Measurements from ENCODE around the gene CCR8.
"Not testable (repeated sequence)": the region's sequence is repeated elsewhere in the genome, so short reads cannot be mapped to it uniquely, and the experiment has no call there.

CCR8 gene

DNA sequence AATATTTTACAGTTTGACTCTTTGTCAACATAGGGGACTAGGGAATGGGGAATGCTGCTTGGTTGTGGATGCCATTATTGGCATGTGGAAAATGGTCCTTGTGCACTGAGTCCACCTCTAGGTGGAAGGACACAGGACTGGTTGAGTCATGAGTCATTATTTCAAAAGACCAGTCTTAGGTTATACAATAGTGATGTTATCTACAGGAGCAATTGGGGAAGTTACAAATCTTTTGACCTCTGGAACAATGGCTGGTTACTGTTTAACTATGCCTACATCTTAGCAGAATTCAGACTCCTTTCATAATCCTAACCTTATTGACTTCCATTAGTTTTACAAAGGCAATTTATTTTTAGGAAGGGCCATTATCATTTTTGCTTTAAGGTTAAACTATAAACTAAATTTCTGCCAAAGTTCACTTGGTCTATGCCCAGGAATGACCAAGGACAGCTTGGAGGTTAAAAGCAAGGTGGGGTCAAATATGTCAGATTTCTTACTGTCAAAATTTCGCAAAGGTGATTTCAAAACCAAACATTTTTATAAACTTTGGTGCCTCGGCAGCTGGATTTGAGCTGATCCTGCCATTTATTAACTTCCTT is 11.8 kb upstream of the CCR8 start:
- Histone ChIP-seq H3K36me3 (ENCODE audit: control insufficient read depth, insufficient read depth, low read length) (no peaks in the 10 kb centered on the region), H3K4me1 (ENCODE audit: control insufficient read depth, insufficient read depth, low read length, poor library complexity, severe bottlenecking) (no peaks in the 10 kb centered on the region), H3K9me3 (ENCODE audit: control insufficient read depth, low read length) (peaks cover 4% of the 10 kb centered on the region), H3K4me3 (ENCODE audit: extremely low read depth, insufficient read depth, low read length, poor library complexity, severe bottlenecking) (no peak overlapping the region), H3K27ac (ENCODE audit: low read depth, low read length, severe bottlenecking) (no peak overlapping the region)
- 93 to 95% methylated on average over 2 of the region's 2 CpGs for WGBS, 2 experiments (ENCODE audit: insufficient coverage in 2 of 2)

GRCh38 chr3:39318301-39318700 is 11.2 kb upstream of the CCR8 start:
- no peaks in the 10 kb centered on the region for H3K4me1 ChIP-seq (ENCODE audit: control insufficient read depth, insufficient read depth, low read length, poor library complexity, severe bottlenecking)
- H3K4me3 ChIP-seq (ENCODE audit: extremely low read depth, insufficient read depth, low read length, poor library complexity, severe bottlenecking): no peak overlapping the region
- WGBS, 2 experiments (ENCODE audit: insufficient coverage in 2 of 2): 86 to 88% methylated on average over 1 of the region's 1 CpG
- H3K9me3 ChIP-seq (ENCODE audit: control insufficient read depth, low read length): peaks cover 4% of the 10 kb centered on the region
- no peaks in the 10 kb centered on the region for H3K36me3 ChIP-seq (ENCODE audit: control insufficient read depth, insufficient read depth, low read length)
- H3K27ac ChIP-seq (ENCODE audit: low read depth, low read length, severe bottlenecking): no peak overlapping the region

DNA sequence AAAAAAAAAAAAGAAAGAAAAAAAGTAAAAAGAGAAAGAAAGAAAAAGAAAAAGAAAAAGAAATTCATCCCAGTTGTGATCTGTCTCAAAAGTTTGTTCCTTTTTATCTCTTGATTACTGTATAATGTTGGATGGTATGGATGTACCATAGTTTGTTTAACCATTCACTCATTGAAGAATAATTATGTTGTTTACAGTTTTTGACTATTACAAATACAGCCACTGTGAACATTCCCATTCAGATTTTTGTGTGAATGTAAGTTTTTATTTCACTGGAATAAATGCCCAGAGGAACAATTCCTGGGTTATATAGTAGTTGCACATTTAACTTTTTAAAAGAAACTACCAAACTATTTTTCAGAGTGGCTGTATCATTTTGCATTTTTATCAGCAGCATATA is 10.3 kb upstream of the CCR8 start:
- H3K4me3 ChIP-seq (ENCODE audit: extremely low read depth, insufficient read depth, low read length, poor library complexity, severe bottlenecking): no peak overlapping the region
- no peak overlapping the region for H3K27ac ChIP-seq (ENCODE audit: low read depth, low read length, severe bottlenecking)
- H3K4me1 ChIP-seq (ENCODE audit: control insufficient read depth, insufficient read depth, low read length, poor library complexity, severe bottlenecking): no peaks in the 10 kb centered on the region
- H3K36me3 ChIP-seq (ENCODE audit: control insufficient read depth, insufficient read depth, low read length): no peaks in the 10 kb centered on the region
- H3K9me3 ChIP-seq (ENCODE audit: control insufficient read depth, low read length): peaks cover 4% of the 10 kb centered on the region

DNA sequence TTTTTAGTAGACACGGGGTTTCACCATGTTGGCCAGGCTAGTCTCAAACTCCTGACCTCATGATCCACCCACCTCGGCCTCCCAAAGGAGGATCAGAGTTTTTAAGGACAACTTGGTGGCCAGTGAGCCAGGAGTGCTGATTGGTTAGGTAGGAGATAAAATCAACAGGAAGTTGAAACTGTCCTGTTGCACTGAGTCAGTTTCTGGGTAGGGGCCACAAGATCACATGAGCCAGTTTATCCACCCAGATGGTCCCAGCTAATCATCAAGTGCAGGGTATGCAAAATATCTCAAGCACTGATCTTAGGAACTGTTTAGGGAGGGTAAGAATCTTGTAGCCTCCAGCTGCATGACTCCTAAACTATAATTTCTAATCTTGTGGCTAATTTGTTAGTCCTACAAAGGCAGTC is 7.9 kb upstream of the CCR8 start:
- H3K27ac ChIP-seq (ENCODE audit: low read depth, low read length, severe bottlenecking); H3K4me1 ChIP-seq (ENCODE audit: control insufficient read depth, insufficient read depth, low read length, poor library complexity, severe bottlenecking); H3K36me3 ChIP-seq (ENCODE audit: control insufficient read depth, insufficient read depth, low read length); H3K4me3 ChIP-seq (ENCODE audit: extremely low read depth, insufficient read depth, low read length, poor library complexity, severe bottlenecking); H3K9me3 ChIP-seq (ENCODE audit: control insufficient read depth, low read length): not testable (repeated sequence)
- WGBS, 2 experiments (ENCODE audit: insufficient coverage in 2 of 2): 100% methylated on average over 2 of the region's 2 CpGs; no CpG with 5 or more reads in 1 of the 2 experiments

DNA sequence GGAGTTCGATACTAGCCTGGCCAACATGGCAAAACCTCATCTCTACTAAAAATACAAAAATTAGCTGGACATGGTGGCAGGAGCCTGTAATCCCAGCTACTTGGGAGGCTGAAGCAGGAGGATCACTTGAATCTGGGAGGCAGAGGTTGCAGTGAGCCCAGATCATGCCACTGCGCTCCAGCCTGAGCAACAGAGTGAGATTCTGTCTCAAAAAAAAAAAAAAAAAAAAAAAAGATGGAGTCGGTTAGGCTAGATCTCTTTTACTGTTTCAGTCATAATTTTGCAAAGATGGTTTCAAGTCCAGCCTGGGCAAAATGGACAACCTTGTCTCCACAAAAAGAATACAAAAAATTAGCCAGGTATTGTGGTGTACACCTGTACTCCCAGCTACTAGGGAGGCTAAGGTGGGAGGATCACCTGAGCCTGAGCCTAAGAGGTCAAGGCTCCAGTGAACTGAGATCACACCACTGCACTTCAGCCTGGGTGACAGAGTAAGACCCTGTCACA is 7.2 kb upstream of the CCR8 start:
- not testable (repeated sequence) for H3K36me3 ChIP-seq (ENCODE audit: control insufficient read depth, insufficient read depth, low read length); H3K9me3 ChIP-seq (ENCODE audit: control insufficient read depth, low read length); H3K4me1 ChIP-seq (ENCODE audit: control insufficient read depth, insufficient read depth, low read length, poor library complexity, severe bottlenecking); H3K27ac ChIP-seq (ENCODE audit: low read depth, low read length, severe bottlenecking); H3K4me3 ChIP-seq (ENCODE audit: extremely low read depth, insufficient read depth, low read length, poor library complexity, severe bottlenecking)
- no CpG with 5 or more reads among the region's 3 CpGs for WGBS, 2 experiments (ENCODE audit: insufficient coverage in 2 of 2)

- Histone ChIP-seq H3K4me1 (ENCODE audit: control insufficient read depth, insufficient read depth, low read length, poor library complexity, severe bottlenecking) (no peaks in the 10 kb centered on the region), H3K27ac (ENCODE audit: low read depth, low read length, severe bottlenecking) (no peak overlapping the region), H3K36me3 (ENCODE audit: control insufficient read depth, insufficient read depth, low read length) (no peaks in the 10 kb centered on the region), H3K9me3 (ENCODE audit: control insufficient read depth, low read length) (no peaks in the 10 kb centered on the region), H3K4me3 (ENCODE audit: extremely low read depth, insufficient read depth, low read length, poor library complexity, severe bottlenecking) (no peak overlapping the region)
Observed at GRCh38 chr3:39322936-39323335, 6.6 kb upstream of the CCR8 start.

DNA sequence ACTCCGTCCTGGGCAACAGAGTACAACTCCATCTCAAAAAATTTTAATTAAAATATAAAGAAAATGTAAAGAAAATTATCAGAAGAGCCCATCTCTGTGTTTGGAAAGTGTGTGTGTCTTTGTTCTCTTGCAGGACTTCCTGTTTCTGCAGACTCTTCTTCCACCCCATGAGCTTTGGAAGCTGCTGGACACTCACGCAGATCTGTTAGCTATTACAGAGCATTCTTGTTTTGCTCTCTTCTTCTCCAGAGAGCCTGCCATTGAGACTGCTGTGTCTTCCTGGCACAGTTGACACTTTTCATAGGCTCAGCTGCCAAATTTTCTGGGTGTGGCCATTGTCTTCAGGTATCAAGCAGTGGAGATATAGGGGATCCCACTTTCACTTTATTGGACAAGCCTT is 6.0 kb upstream of the CCR8 start:
- Histone ChIP-seq H3K9me3 (ENCODE audit: control insufficient read depth, low read length) (no peaks in the 10 kb centered on the region), H3K4me3 (ENCODE audit: extremely low read depth, insufficient read depth, low read length, poor library complexity, severe bottlenecking) (no peak overlapping the region), H3K4me1 (ENCODE audit: control insufficient read depth, insufficient read depth, low read length, poor library complexity, severe bottlenecking) (no peaks in the 10 kb centered on the region), H3K36me3 (ENCODE audit: control insufficient read depth, insufficient read depth, low read length) (no peaks in the 10 kb centered on the region), H3K27ac (ENCODE audit: low read depth, low read length, severe bottlenecking) (no peak overlapping the region)
- 88 to 100% methylated on average over 1 of the region's 2 CpGs for WGBS, 2 experiments (ENCODE audit: insufficient coverage in 2 of 2)

DNA sequence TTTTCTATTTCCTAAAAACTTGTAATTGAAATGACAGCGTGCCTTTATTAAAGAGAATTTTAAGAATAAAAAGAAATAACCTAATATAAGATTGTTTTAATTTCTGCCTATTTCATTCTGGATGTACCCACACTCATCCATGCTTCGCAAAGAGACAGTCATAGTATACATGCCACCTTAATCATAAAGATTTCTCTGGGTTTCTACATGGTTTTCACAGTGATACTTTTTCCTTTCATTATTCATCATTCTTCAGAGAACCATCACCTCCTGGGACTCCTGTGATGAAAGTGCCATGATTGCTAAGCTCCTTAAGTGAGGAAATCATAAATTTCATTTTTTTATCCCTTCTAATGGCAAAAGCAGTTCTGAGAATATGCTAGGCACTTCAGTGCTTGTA is 4.3 kb upstream of the CCR8 start:
- Histone ChIP-seq H3K27ac (ENCODE audit: low read depth, low read length, severe bottlenecking) (no peak overlapping the region), H3K4me1 (ENCODE audit: control insufficient read depth, insufficient read depth, low read length, poor library complexity, severe bottlenecking) (no peaks in the 10 kb centered on the region), H3K36me3 (ENCODE audit: control insufficient read depth, insufficient read depth, low read length) (no peaks in the 10 kb centered on the region), H3K9me3 (ENCODE audit: control insufficient read depth, low read length) (no peaks in the 10 kb centered on the region), H3K4me3 (ENCODE audit: extremely low read depth, insufficient read depth, low read length, poor library complexity, severe bottlenecking) (no peak overlapping the region)
- WGBS, 2 experiments (ENCODE audit: insufficient coverage in 2 of 2): 100% methylated on average over 1 of the region's 2 CpGs

- Histone ChIP-seq H3K4me1 (ENCODE audit: control insufficient read depth, insufficient read depth, low read length, poor library complexity, severe bottlenecking) (no peaks in the 10 kb centered on the region), H3K27ac (ENCODE audit: low read depth, low read length, severe bottlenecking) (no peak overlapping the region), H3K9me3 (ENCODE audit: control insufficient read depth, low read length) (no peaks in the 10 kb centered on the region), H3K4me3 (ENCODE audit: extremely low read depth, insufficient read depth, low read length, poor library complexity, severe bottlenecking) (no peak overlapping the region), H3K36me3 (ENCODE audit: control insufficient read depth, insufficient read depth, low read length) (no peaks in the 10 kb centered on the region)
- WGBS, 2 experiments (ENCODE audit: insufficient coverage in 2 of 2): 80 to 92% methylated on average over 4 of the region's 4 CpGs
Observed at GRCh38 chr3:39327053-39327745, 2.3 kb upstream of the CCR8 start.

GRCh38 chr3:39327746-39328349 is 1.7 kb upstream of the CCR8 start:
- Histone ChIP-seq H3K4me1 (ENCODE audit: control insufficient read depth, insufficient read depth, low read length, poor library complexity, severe bottlenecking) (no peaks in the 10 kb centered on the region), H3K36me3 (ENCODE audit: control insufficient read depth, insufficient read depth, low read length) (no peaks in the 10 kb centered on the region), H3K9me3 (ENCODE audit: control insufficient read depth, low read length) (no peaks in the 10 kb centered on the region), H3K4me3 (ENCODE audit: extremely low read depth, insufficient read depth, low read length, poor library complexity, severe bottlenecking) (no peak overlapping the region), H3K27ac (ENCODE audit: low read depth, low read length, severe bottlenecking) (no peak overlapping the region)
- no CpG with 5 or more reads among the region's 4 CpGs for WGBS, 2 experiments (ENCODE audit: insufficient coverage in 2 of 2)

DNA sequence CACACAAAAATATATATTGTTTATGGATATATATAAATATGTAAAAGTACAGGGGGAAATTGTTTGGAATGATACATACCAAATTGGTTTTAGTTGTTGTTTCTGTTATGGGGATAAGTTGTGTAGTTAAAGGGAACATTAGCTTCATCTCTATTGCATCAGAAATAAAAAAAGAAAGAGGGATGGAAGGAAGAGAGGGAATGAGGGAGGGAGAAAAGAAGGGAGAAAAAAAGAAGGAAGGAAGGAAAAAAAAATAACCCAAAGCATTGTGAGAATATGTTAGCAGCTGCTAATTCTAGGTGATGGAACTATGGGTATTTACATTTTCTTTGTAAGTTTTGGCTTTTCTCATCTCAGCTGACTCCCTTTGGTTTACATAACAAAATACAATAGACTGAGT is 1.3 kb downstream of the CCR8 start:
- no peak overlapping the region for H3K27ac ChIP-seq (ENCODE audit: low read depth, low read length, severe bottlenecking)
- H3K36me3 ChIP-seq (ENCODE audit: control insufficient read depth, insufficient read depth, low read length): no peaks in the 10 kb centered on the region
- no peaks in the 10 kb centered on the region for H3K4me1 ChIP-seq (ENCODE audit: control insufficient read depth, insufficient read depth, low read length, poor library complexity, severe bottlenecking)
- H3K9me3 ChIP-seq (ENCODE audit: control insufficient read depth, low read length): no peaks in the 10 kb centered on the region
- no peak overlapping the region for H3K4me3 ChIP-seq (ENCODE audit: extremely low read depth, insufficient read depth, low read length, poor library complexity, severe bottlenecking)
